Measurements from ENCODE around the gene MBD3.

DNA sequence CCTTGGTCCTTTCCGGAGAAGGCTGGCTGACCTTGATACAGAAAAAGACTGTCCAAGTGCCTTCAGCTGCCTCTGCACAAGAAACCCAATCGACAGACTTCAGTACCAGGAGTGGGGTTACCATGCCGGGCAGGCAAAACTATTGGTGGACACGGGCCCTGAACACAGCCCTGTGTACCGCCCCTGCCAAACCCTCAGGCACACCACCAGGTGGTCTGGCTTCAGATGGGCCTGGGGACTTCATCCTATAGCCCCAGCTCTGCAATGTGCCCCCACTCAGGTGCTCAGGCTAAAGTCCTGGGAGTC, 42.2 kb upstream of the MBD3 start:
- TF ChIP-seq, protein P1, sequence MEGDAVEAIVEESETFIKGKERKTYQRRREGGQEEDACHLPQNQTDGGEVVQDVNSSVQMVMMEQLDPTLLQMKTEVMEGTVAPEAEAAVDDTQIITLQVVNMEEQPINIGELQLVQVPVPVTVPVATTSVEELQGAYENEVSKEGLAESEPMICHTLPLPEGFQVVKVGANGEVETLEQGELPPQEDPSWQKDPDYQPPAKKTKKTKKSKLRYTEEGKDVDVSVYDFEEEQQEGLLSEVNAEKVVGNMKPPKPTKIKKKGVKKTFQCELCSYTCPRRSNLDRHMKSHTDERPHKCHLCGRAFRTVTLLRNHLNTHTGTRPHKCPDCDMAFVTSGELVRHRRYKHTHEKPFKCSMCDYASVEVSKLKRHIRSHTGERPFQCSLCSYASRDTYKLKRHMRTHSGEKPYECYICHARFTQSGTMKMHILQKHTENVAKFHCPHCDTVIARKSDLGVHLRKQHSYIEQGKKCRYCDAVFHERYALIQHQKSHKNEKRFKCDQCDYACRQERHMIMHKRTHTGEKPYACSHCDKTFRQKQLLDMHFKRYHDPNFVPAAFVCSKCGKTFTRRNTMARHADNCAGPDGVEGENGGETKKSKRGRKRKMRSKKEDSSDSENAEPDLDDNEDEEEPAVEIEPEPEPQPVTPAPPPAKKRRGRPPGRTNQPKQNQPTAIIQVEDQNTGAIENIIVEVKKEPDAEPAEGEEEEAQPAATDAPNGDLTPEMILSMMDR (IDR thresholded peaks at IDR 0.05), result no peak
- TF ChIP-seq POLR2A (IDR thresholded peaks at IDR 0.05) (no peak), POLR2AphosphoS5 (IDR thresholded peaks at IDR 0.05) (no peak), EP300 (IDR thresholded peaks at IDR 0.05) (no peak)
